SK-N-MC (cell line): Measurements from ENCODE around the gene DNAH8.

Experiments
- EZH2 ChIP-seq: fragments of 200-600 bp; sonication (generic); IDR thresholded peaks from one replicate; pipeline ENCODE4 v1.6.1; 2017; ENCODE audit warnings: antibody characterized with exemption
- FOXP2 ChIP-seq: optimal IDR thresholded peaks from 2 replicates; pipeline ENCODE3; 2011; ENCODE audit warnings: mild to moderate bottlenecking, moderate library complexity; ENCODE audit not compliant: insufficient read depth; ENCODE audit errors: extremely low read length, control extremely low read depth
- POLR2AphosphoS5 ChIP-seq: IDR thresholded peaks from 2 replicates; pipeline ENCODE4 v1.6.1; 2012; ENCODE audit warnings: mild to moderate bottlenecking, low read depth, low read length, borderline replicate concordance

DNA sequence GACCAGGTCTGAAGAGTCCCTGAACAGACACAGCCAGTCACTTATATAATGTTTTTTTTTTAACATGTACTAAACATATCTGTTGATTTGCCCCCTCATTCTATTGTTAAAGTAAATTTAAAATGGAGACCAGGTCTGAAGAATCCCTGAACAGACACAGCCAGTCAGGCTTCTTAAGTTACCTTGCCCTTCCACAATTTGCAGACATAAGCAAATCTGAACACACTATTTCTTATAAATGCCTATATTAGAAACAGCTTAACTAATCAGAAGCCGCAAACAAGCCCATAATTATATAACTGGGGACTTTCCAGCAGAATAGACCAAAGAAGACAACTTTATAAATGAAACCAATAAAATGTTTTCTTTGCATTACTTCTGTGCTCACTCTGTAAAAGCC lies 118.2 kb downstream of the DNAH8 start:
- TF ChIP-seq EZH2 (no peak), POLR2AphosphoS5 (no peak), FOXP2 (no peak)
